Measurements from ENCODE around the gene PRCP. TPM values are rescaled to one million over a fixed set of nuclear protein-coding genes. Genes with fewer than 3 reads are reported as not detected.

Gene PRCP
- total RNA-seq, 1 donor from 2014 or later, result 55.5 TPM

DNA sequence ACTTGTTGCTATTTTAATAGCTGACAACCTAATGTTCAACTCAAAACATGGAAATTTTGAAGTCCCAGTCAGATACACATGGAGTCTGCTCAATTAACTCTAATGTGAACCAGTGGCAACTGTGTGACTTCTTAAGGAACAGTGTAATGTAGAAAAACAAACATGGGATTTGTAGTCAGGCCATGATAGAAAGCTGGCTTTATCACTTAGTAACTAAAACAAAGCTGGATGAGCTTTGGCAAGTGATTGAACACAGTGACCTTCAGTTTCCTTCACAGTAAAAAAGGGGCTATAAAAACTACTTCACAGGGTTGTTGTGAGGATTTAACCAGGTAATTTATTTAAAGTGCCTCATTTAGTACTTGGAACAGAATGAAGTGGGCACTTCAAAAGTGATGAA is 62.6 kb downstream of the PRCP start:
- Mint-ChIP-seq H3K27ac (ENCODE audit: unreplicated experiment) (no peak overlapping the region), H3K9me3 (ENCODE audit: unreplicated experiment) (no peaks in the 10 kb centered on the region), H3K4me3 (ENCODE audit: unreplicated experiment) (no peak overlapping the region), H3K36me3 (ENCODE audit: unreplicated experiment) (peaks cover 13% of the 10 kb centered on the region), H3K27me3 (ENCODE audit: unreplicated experiment) (no peaks in the 10 kb centered on the region), H3K4me1 (ENCODE audit: unreplicated experiment) (no peaks in the 10 kb centered on the region)
- TF ChIP-seq, protein P1, sequence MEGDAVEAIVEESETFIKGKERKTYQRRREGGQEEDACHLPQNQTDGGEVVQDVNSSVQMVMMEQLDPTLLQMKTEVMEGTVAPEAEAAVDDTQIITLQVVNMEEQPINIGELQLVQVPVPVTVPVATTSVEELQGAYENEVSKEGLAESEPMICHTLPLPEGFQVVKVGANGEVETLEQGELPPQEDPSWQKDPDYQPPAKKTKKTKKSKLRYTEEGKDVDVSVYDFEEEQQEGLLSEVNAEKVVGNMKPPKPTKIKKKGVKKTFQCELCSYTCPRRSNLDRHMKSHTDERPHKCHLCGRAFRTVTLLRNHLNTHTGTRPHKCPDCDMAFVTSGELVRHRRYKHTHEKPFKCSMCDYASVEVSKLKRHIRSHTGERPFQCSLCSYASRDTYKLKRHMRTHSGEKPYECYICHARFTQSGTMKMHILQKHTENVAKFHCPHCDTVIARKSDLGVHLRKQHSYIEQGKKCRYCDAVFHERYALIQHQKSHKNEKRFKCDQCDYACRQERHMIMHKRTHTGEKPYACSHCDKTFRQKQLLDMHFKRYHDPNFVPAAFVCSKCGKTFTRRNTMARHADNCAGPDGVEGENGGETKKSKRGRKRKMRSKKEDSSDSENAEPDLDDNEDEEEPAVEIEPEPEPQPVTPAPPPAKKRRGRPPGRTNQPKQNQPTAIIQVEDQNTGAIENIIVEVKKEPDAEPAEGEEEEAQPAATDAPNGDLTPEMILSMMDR (IDR thresholded peaks at IDR 0.05), result no peak
- DNase-seq (ENCODE audit: extremely low spot score, unreplicated experiment), result no peak

- no peak for DNase-seq (ENCODE audit: extremely low spot score, unreplicated experiment)
- Mint-ChIP-seq H3K4me1 (ENCODE audit: unreplicated experiment) (no peaks in the 10 kb centered on the region), H3K4me3 (ENCODE audit: unreplicated experiment) (no peak overlapping the region), H3K27ac (ENCODE audit: unreplicated experiment) (no peak overlapping the region), H3K27me3 (ENCODE audit: unreplicated experiment) (no peaks in the 10 kb centered on the region), H3K36me3 (ENCODE audit: unreplicated experiment) (peaks cover 18% of the 10 kb centered on the region), H3K9me3 (ENCODE audit: unreplicated experiment) (no peaks in the 10 kb centered on the region)
- TF ChIP-seq, protein P1 (IDR thresholded peaks at IDR 0.05), result no peak
Measured at GRCh38 chr11:82832983-82833382, 67.2 kb downstream of the PRCP start.

- Mint-ChIP-seq H3K9me3 (ENCODE audit: unreplicated experiment) (peaks cover under 1% of the 10 kb centered on the region), H3K4me3 (ENCODE audit: unreplicated experiment) (no peak overlapping the region), H3K4me1 (ENCODE audit: unreplicated experiment) (no peaks in the 10 kb centered on the region), H3K27ac (ENCODE audit: unreplicated experiment) (no peak overlapping the region), H3K36me3 (ENCODE audit: unreplicated experiment) (peaks cover 14% of the 10 kb centered on the region), H3K27me3 (ENCODE audit: unreplicated experiment) (no peaks in the 10 kb centered on the region)
- no peak for DNase-seq (ENCODE audit: extremely low spot score, unreplicated experiment)
- TF ChIP-seq, protein P1 (IDR thresholded peaks at IDR 0.05), result no peak
Measured at GRCh38 chr11:82831364-82831763, 68.9 kb downstream of the PRCP start.

GRCh38 chr11:82830746-82831145 is 69.5 kb downstream of the PRCP start:
- no peak for DNase-seq (ENCODE audit: extremely low spot score, unreplicated experiment)
- no peak overlapping the region for H3K4me3 Mint-ChIP-seq (ENCODE audit: unreplicated experiment)
- TF ChIP-seq, protein P1 (IDR thresholded peaks at IDR 0.05), result no peak
- no peaks in the 10 kb centered on the region for H3K27me3 Mint-ChIP-seq (ENCODE audit: unreplicated experiment)
- H3K4me1 Mint-ChIP-seq (ENCODE audit: unreplicated experiment), result no peaks in the 10 kb centered on the region
- peaks cover 4% of the 10 kb centered on the region for H3K9me3 Mint-ChIP-seq (ENCODE audit: unreplicated experiment)
- peaks cover 10% of the 10 kb centered on the region for H3K36me3 Mint-ChIP-seq (ENCODE audit: unreplicated experiment)
- H3K27ac Mint-ChIP-seq (ENCODE audit: unreplicated experiment), result no peak overlapping the region

GRCh38 chr11:82829101-82829500 is 71.1 kb downstream of the PRCP start:
- TF ChIP-seq, protein P1 (IDR thresholded peaks at IDR 0.05), result no peak

More at GRCh38 chr11:82829101-82829500, 71.1 kb downstream of the PRCP start:
- Mint-ChIP-seq H3K9me3 (ENCODE audit: unreplicated experiment) (peaks cover 4% of the 10 kb centered on the region), H3K27ac (ENCODE audit: unreplicated experiment) (no peak overlapping the region), H3K4me3 (ENCODE audit: unreplicated experiment) (no peak overlapping the region), H3K36me3 (ENCODE audit: unreplicated experiment) (peaks cover 14% of the 10 kb centered on the region), H3K27me3 (ENCODE audit: unreplicated experiment) (no peaks in the 10 kb centered on the region), H3K4me1 (ENCODE audit: unreplicated experiment) (no peaks in the 10 kb centered on the region)
- DNase-seq (ENCODE audit: extremely low spot score, unreplicated experiment), result no peak

Data from osteocyte (in vitro differentiated cells).